H1 (cell line): Measurements from ENCODE around the gene DUS4L. TPM values are rescaled to one million over a fixed set of nuclear protein-coding genes. Genes with fewer than 3 reads are reported as not detected.

Experiments
- CTCF ChIA-PET: fragments of 300-600 bp; sonication (Branson Sonifier 250); formaldehyde crosslinking; loops from one replicate; lab custom pipeline; 2021; ENCODE audit not compliant: partially characterized antibody; lab: Charles Lee
- POLR2A ChIA-PET: fragments of 300-600 bp; sonication (Branson Sonifier 250); formaldehyde crosslinking; loops from one replicate; lab custom pipeline; 2021; ENCODE audit warnings: inconsistent platforms; ENCODE audit not compliant: partially characterized antibody; lab: Charles Lee
- DNase-seq, 2 experiments: peaks; one replicate each; pipeline versions ENCODE4 v3.0.0 to v3.0.0-alpha.2; 2010 to 2022; ENCODE audit warnings: low spot score in 2 of 2, low read depth in 1 of 2, mixed read lengths in 1 of 2
- FAIRE-seq: peaks from 2 replicates; lab custom pipeline; 2011; peaks lifted over from hg19 to GRCh38; lab: Jason Lieb, UNC
- H2AFZ ChIP-seq: 2 replicates; pipeline ENCODE4 v1.8.1; 2012; ENCODE audit warnings: low read length, inconsistent platforms
- H2AK5ac ChIP-seq: 2 replicates; pipeline ENCODE4 v1.6.1; 2013; ENCODE audit warnings: low read depth, low read length
- H2BK120ac ChIP-seq: replicated peaks from 2 replicates; pipeline ENCODE3; 2013; ENCODE audit warnings: low read depth, low read length, inconsistent platforms
- H2BK12ac ChIP-seq: 2 replicates; pipeline ENCODE4 v1.6.1; 2013; ENCODE audit warnings: low read depth, low read length
- H2BK15ac ChIP-seq: 2 replicates; pipeline ENCODE4 v1.6.1; 2013; ENCODE audit warnings: low read length
- H2BK20ac ChIP-seq: 2 replicates; pipeline ENCODE4 v1.6.1; 2013; ENCODE audit warnings: low read length
- H2BK5ac ChIP-seq: 2 replicates; pipeline ENCODE4 v1.6.1; 2013; ENCODE audit warnings: low read depth, low read length
- H3K14ac ChIP-seq: 2 replicates; pipeline ENCODE4 v1.6.1; 2013; ENCODE audit warnings: inconsistent platforms; ENCODE audit not compliant: insufficient read length
- H3K18ac ChIP-seq: 2 replicates; pipeline ENCODE4 v1.6.1; 2013; ENCODE audit warnings: low read length; ENCODE audit errors: extremely low read depth
- H3K23ac ChIP-seq: 2 replicates; pipeline ENCODE4 v1.6.1; 2013; ENCODE audit warnings: inconsistent platforms; ENCODE audit not compliant: insufficient read length
- H3K23me2 ChIP-seq: 2 replicates; pipeline ENCODE4 v1.6.1; 2013; ENCODE audit warnings: low read depth, low read length
- H3K27ac ChIP-seq: 2 replicates; pipeline ENCODE4 v1.6.1; 2011; ENCODE audit warnings: low read depth, low read length, inconsistent platforms
- H3K27me3 ChIP-seq, 4 experiments: replicated peaks in 1 of 4; 1 replicate in 1 of 4; 2 replicates in 3 of 4; pipeline versions ENCODE4 v1.6.1 to v1.8.1; 2011 to 2013; ENCODE audit warnings: low read length in 3 of 4, mild to moderate bottlenecking in 3 of 4, inconsistent platforms in 2 of 4, mixed read lengths in 2 of 4, moderate library complexity in 1 of 4; ENCODE audit not compliant: control insufficient read depth in 3 of 4, insufficient read depth in 3 of 4; ENCODE audit errors: extremely low read depth in 1 of 4
- H3K36me3 ChIP-seq, 4 experiments: 2 replicates each; pipeline versions ENCODE4 v1.6.1 to v1.8.1; 2011 to 2013; ENCODE audit warnings: mild to moderate bottlenecking in 4 of 4, low read length in 3 of 4, moderate library complexity in 2 of 4, control low read depth in 1 of 4, inconsistent platforms in 1 of 4; ENCODE audit not compliant: insufficient read depth in 4 of 4, control insufficient read depth in 2 of 4
- H3K4ac ChIP-seq: replicated peaks from 2 replicates; pipeline ENCODE3; 2013; ENCODE audit warnings: low read length, low read depth, mixed read lengths, inconsistent platforms; ENCODE audit not compliant: insufficient read length
- H3K4me1 ChIP-seq, 4 experiments: replicated peaks in 1 of 4; 1 replicate in 1 of 4; 2 replicates in 3 of 4; pipeline versions ENCODE4 v1.6.1 to v1.8.1; 2011 to 2013; ENCODE audit warnings: low read length in 3 of 4, inconsistent platforms in 2 of 4, mixed read lengths in 1 of 4; ENCODE audit not compliant: insufficient read depth in 4 of 4, control insufficient read depth in 3 of 4
- H3K4me2 ChIP-seq, 2 experiments: 2 replicates each; pipeline versions ENCODE4 v1.6.1 to v1.8.1; 2011 to 2013; ENCODE audit warnings: low read depth in 2 of 2, low read length in 2 of 2, control low read depth in 1 of 2, inconsistent platforms in 1 of 2, mild to moderate bottlenecking in 1 of 2; ENCODE audit not compliant: insufficient read depth in 1 of 2
- H3K4me3 ChIP-seq, 4 experiments: fragments of 200-600, 300-600 bp in 1 of 4; sonication (generic), shearing (Covaris generic), sonication (Bioruptor Twin) in 1 of 4; 2 replicates each; pipeline versions ENCODE4 v1.5.1 to v1.8.1; 2011 to 2016; ENCODE audit warnings: low read length in 4 of 4, low read depth in 3 of 4, control low read depth in 2 of 4, inconsistent platforms in 2 of 4, mild to moderate bottlenecking in 2 of 4, mixed read lengths in 1 of 4, moderate library complexity in 1 of 4; ENCODE audit not compliant: insufficient read depth in 2 of 4; ENCODE audit errors: extremely low read depth in 1 of 4
- H3K56ac ChIP-seq: replicated peaks from 2 replicates; pipeline ENCODE3; 2013; ENCODE audit warnings: low read depth, mild to moderate bottlenecking, mixed read lengths, low read length, inconsistent platforms; ENCODE audit not compliant: insufficient read length
- H3K79me1 ChIP-seq: 2 replicates; pipeline ENCODE4 v1.6.1; 2013; ENCODE audit warnings: low read depth, low read length, control low read depth
- H3K79me2 ChIP-seq, 2 experiments: 2 replicates each; pipeline versions ENCODE4 v1.6.1 to v1.8.1; 2012 to 2013; ENCODE audit warnings: low read length in 2 of 2, mild to moderate bottlenecking in 2 of 2, inconsistent platforms in 1 of 2; ENCODE audit not compliant: insufficient read depth in 2 of 2, control insufficient read depth in 1 of 2
- H3K9ac ChIP-seq, 4 experiments: replicated peaks in 1 of 4; 1 replicate in 1 of 4; 2 replicates in 3 of 4; pipeline versions ENCODE4 v1.6.1 to v1.8.1; 2011 to 2013; ENCODE audit warnings: low read depth in 3 of 4, low read length in 3 of 4, control low read depth in 2 of 4, mild to moderate bottlenecking in 2 of 4, moderate library complexity in 2 of 4, inconsistent platforms in 1 of 4; ENCODE audit errors: extremely low read depth in 1 of 4
- H3K9me3 ChIP-seq, 2 experiments: 2 replicates each; pipeline versions ENCODE4 v1.6.1 to v1.8.1; 2012 to 2013; ENCODE audit warnings: mild to moderate bottlenecking in 2 of 2, moderate library complexity in 2 of 2, control low read depth in 1 of 2, inconsistent platforms in 1 of 2, low read depth in 1 of 2, low read length in 1 of 2, mixed read lengths in 1 of 2; ENCODE audit not compliant: insufficient read depth in 2 of 2
- H4K20me1 ChIP-seq, 2 experiments: replicated peaks in 1 of 2; 2 replicates each; pipeline versions ENCODE3 to v1.8.1; 2011 to 2013; ENCODE audit warnings: inconsistent platforms in 2 of 2, low read length in 2 of 2, mild to moderate bottlenecking in 1 of 2; ENCODE audit not compliant: insufficient read depth in 2 of 2, control insufficient read depth in 1 of 2
- H4K5ac ChIP-seq: 2 replicates; pipeline ENCODE4 v1.6.1; 2013; ENCODE audit warnings: low read length, low read depth, mixed read lengths, inconsistent platforms; ENCODE audit not compliant: insufficient read length
- H4K8ac ChIP-seq: 2 replicates; pipeline ENCODE4 v1.8.0; 2013; ENCODE audit warnings: mild to moderate bottlenecking, moderate library complexity, low read length, inconsistent platforms; ENCODE audit not compliant: insufficient read depth; ENCODE audit errors: extremely low read depth
- H4K91ac ChIP-seq: replicated peaks from 2 replicates; pipeline ENCODE3; 2013; ENCODE audit warnings: low read length, mixed read lengths, inconsistent platforms; ENCODE audit not compliant: insufficient read length
- JUN ChIP-seq: IDR thresholded peaks from 2 replicates; pipeline ENCODE4 v1.6.1; 2011; ENCODE audit warnings: low read depth, mild to moderate bottlenecking, improper control_type of control experiment, low read length
- YY1 ChIP-seq: IDR thresholded peaks from 2 replicates; pipeline ENCODE4 v1.6.1; 2011; ENCODE audit warnings: low read depth, mild to moderate bottlenecking, low read length
- WGBS, 2 experiments: shearing (Covaris generic) in 1 of 2; methylation state at CpG; one replicate each; pipeline versions ENCODE4 v1.1.6 to v1.1.7; 2013 to 2015; ENCODE audit warnings: low lambda C conversion rate in 2 of 2, mixed read lengths in 2 of 2, inconsistent platforms in 1 of 2, low coverage in 1 of 2, missing lambda C conversion rate in 1 of 2; ENCODE audit not compliant: insufficient replicate concordance in 2 of 2, insufficient coverage in 1 of 2, insufficient read length in 1 of 2; ENCODE audit errors: extremely low coverage in 1 of 2, missing lambda C conversion rate in 1 of 2; 5-methylcytosine and 5-hydroxymethylcytosine counted together
- polyA plus RNA-seq, 7 experiments: library from polyadenylated mRNA; depleted of rRNA in 3 of 7; stranded (reverse) in 5 of 7; unstranded in 2 of 7; fragments of >200 nt in 5 of 7; fragments of 200-250 nt in 2 of 7; gene quantifications; 1 replicate in 5 of 7; 2 replicates in 1 of 7; 4 replicates in 1 of 7; pipeline versions ENCODE4 v1.2.1 to v1.2.3, GENCODE V29; 2011 to 2013; ENCODE audit warnings: missing spikeins in 2 of 7, mixed read lengths in 2 of 7
- total RNA-seq: library from RNA; stranded (reverse); fragmentation: NEBNext Ultra II Directional; extraction: Animal tissue kit (Norgen Biotek cat#: 25700); gene quantifications from 2 replicates; pipeline ENCODE4 v1.2.1, GENCODE V29; 2021

Gene DUS4L
- total and polyA plus RNA-seq, 2 of the 8 experiments (the other 6 are each of a cell fraction or from before 2014, with no cell fraction given), result 6.1 to 11.5 TPM

GRCh38 chr7:107573537-107573936 lies 9.8 kb downstream of the DUS4L start:
- H3K56ac ChIP-seq, result no peak overlapping the region
- no peak overlapping the region; the same call in 1 of the 2 replicates for H4K8ac ChIP-seq
- DNase-seq (no peak), FAIRE-seq (no peak)
- H2BK120ac ChIP-seq, result no peak overlapping the region
- H3K4me2 ChIP-seq, result no peak overlapping the region
- no peak overlapping the region for H2BK5ac ChIP-seq
- H3K23ac ChIP-seq, result no peak overlapping the region
- no peak overlapping the region for H2BK12ac ChIP-seq
- peaks cover 0 to 53% (median 7%) of the 10 kb centered on the region in 4 experiments; a peak in 6 of 8 replicates for H3K36me3 ChIP-seq
- TF ChIP-seq JUN (no peak), YY1 (no peak)
- no peak overlapping the region for H3K9ac ChIP-seq
- H3K23me2 ChIP-seq, result no peaks in the 10 kb centered on the region
- no peak overlapping the region for H3K27ac ChIP-seq
- no peaks in the 10 kb centered on the region for H3K9me3 ChIP-seq
- H4K20me1 ChIP-seq, result no peaks in the 10 kb centered on the region
- H3K4me1 ChIP-seq, result no peaks in the 10 kb centered on the region
- H2BK15ac ChIP-seq, result no peak overlapping the region
- no peak overlapping the region for H3K14ac ChIP-seq
- H2BK20ac ChIP-seq, result no peak overlapping the region
- no peaks in the 10 kb centered on the region for H3K79me2 ChIP-seq
- 93% methylated on average over 4 of the region's 4 CpGs; no CpG with 5 or more reads in 1 of the 2 experiments for WGBS, 2 experiments
- no peak overlapping the region for H4K5ac ChIP-seq
- ChIA-PET CTCF (no interaction called here), POLR2A (interaction anchor here (1.3 kb wide), 1 partner anchor 10 kb away, joined by 5 read pairs; the partner anchor contains the start of genes COG5 and DUS4L)
- no peaks in the 10 kb centered on the region for H3K27me3 ChIP-seq
- no peaks in the 10 kb centered on the region; the same call in 1 of the 2 replicates for H3K79me1 ChIP-seq
- H3K4me3 ChIP-seq, result no peak overlapping the region
- no peak overlapping the region for H4K91ac ChIP-seq
- H2AFZ ChIP-seq, result no peak overlapping the region
- H2AK5ac ChIP-seq, result no peak overlapping the region
- no peak overlapping the region for H3K4ac ChIP-seq
- no peak overlapping the region for H3K18ac ChIP-seq
